ENCODE measurements around the gene POGK. TPM values are rescaled to one million over a fixed set of nuclear protein-coding genes. Genes with fewer than 3 reads are reported as not detected.

POGK gene
- total and polyA plus RNA-seq, 10 donors: 7.3 to 42.6 (median 34.9) TPM

- TF ChIP-seq CTCF (IDR thresholded peaks at IDR 0.05 in 8 of 11, conservative IDR thresholded peaks at IDR 0.05 in 3 of 11) (no peak), POLR2A (IDR thresholded peaks at IDR 0.05) (no peak), POLR2AphosphoS5 (IDR thresholded peaks at IDR 0.05) (no peak)
- Histone ChIP-seq H3K27ac (no peak overlapping the region), H3K9me3 (no peaks in the 10 kb centered on the region), H3K36me3 (no peaks in the 10 kb centered on the region), H3K4me1 (peaks cover 0 to 4% (median 1%) of the 10 kb centered on the region in 6 donors), H3K27me3 (replicated peaks in 1 of 7) (peaks cover 0 to 12% (median 2%) of the 10 kb centered on the region in 7 donors), H3K4me3 (no peak overlapping the region)
- DNase-seq: no peak
- intact Hi-C loops (cut with DNase I; ENCODE audit: low total_unique reads): no loop called here
Measured at GRCh38 chr1:166889776-166890175, 50.5 kb downstream of the POGK start.

- no peaks in the 10 kb centered on the region for H3K36me3 ChIP-seq
- H3K9me3 ChIP-seq: peaks cover 0 to 19% (median 15%) of the 10 kb centered on the region in 8 donors
- TF ChIP-seq CTCF (IDR thresholded peaks at IDR 0.05 in 8 of 11, conservative IDR thresholded peaks at IDR 0.05 in 3 of 11) (no peak), POLR2AphosphoS5 (IDR thresholded peaks at IDR 0.05) (no peak), POLR2A (IDR thresholded peaks at IDR 0.05) (no peak)
- no peak overlapping the region for H3K4me3 ChIP-seq
- H3K27me3 ChIP-seq (replicated peaks in 1 of 7): no peaks in the 10 kb centered on the region
- no peak overlapping the region for H3K27ac ChIP-seq
- WGBS, 5 donors: 82 to 89% (median 87%) methylated on average over 4 of the region's 4 CpGs
- no peak for DNase-seq
- no peaks in the 10 kb centered on the region for H3K4me1 ChIP-seq
- intact Hi-C loops (cut with DNase I; ENCODE audit: low total_unique reads): no loop called here
Measured at GRCh38 chr1:166895766-166896165, 56.5 kb downstream of the POGK start.

GRCh38 chr1:166899769-166900168 is 60.5 kb downstream of the POGK start:
- Histone ChIP-seq H3K9me3 (peaks cover 0 to 19% (median 15%) of the 10 kb centered on the region in 8 donors), H3K36me3 (no peaks in the 10 kb centered on the region), H3K4me3 (no peak overlapping the region), H3K27me3 (replicated peaks in 1 of 7) (no peaks in the 10 kb centered on the region), H3K4me1 (peaks cover 0 to 14% (median 0%) of the 10 kb centered on the region in 6 donors), H3K27ac (no peak overlapping the region)
- DNase-seq: no peak
- intact Hi-C loops (cut with DNase I; ENCODE audit: low total_unique reads): no loop called here
- TF ChIP-seq POLR2A (IDR thresholded peaks at IDR 0.05) (no peak), POLR2AphosphoS5 (IDR thresholded peaks at IDR 0.05) (no peak), CTCF (IDR thresholded peaks at IDR 0.05 in 8 of 11, conservative IDR thresholded peaks at IDR 0.05 in 3 of 11) (no peak)

DNA sequence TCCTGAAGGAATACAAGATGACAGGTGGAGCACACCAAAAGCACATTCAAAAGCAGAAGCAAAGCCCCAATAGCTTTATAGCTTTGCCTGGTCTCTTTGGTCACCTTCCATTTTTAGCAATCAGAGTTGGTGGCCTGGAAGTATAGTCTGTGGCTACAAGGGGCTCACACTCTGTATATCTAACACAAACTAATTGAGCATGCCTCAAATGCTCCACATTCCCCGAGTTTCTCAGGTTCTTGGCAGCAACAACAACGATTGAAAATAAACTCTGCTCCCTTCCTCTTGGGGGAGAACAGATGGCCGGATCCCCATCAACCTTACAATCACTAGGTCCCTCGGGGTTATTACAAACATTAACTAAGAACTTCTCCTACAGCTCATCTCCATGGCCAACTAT is 61.7 kb downstream of the POGK start:
- H3K36me3 ChIP-seq: no peaks in the 10 kb centered on the region
- H3K27ac ChIP-seq: no peak overlapping the region
- no peak for TF ChIP-seq CTCF (IDR thresholded peaks at IDR 0.05 in 8 of 11, conservative IDR thresholded peaks at IDR 0.05 in 3 of 11)
- TF ChIP-seq POLR2AphosphoS5 (IDR thresholded peaks at IDR 0.05): no peak
- TF ChIP-seq POLR2A (IDR thresholded peaks at IDR 0.05): no peak
- intact Hi-C loops (cut with DNase I; ENCODE audit: low total_unique reads): no loop called here
- peaks cover 0 to 17% (median 0%) of the 10 kb centered on the region in 6 donors for H3K4me1 ChIP-seq
- H3K27me3 ChIP-seq (replicated peaks in 1 of 7): no peaks in the 10 kb centered on the region
- no peak for DNase-seq
- no peak overlapping the region for H3K4me3 ChIP-seq
- WGBS, 5 donors: 45 to 68% (median 54%) methylated on average over 4 of the region's 4 CpGs
- peaks cover 0 to 19% (median 15%) of the 10 kb centered on the region in 8 donors for H3K9me3 ChIP-seq
